Measurements from ENCODE around the gene FGR. TPM values are rescaled to one million over a fixed set of nuclear protein-coding genes. Genes with fewer than 3 reads are reported as not detected.

Gene FGR
- polyA plus RNA-seq, 1 of the 3 experiments (the other 2 are of a cell fraction), result not detected

DNA sequence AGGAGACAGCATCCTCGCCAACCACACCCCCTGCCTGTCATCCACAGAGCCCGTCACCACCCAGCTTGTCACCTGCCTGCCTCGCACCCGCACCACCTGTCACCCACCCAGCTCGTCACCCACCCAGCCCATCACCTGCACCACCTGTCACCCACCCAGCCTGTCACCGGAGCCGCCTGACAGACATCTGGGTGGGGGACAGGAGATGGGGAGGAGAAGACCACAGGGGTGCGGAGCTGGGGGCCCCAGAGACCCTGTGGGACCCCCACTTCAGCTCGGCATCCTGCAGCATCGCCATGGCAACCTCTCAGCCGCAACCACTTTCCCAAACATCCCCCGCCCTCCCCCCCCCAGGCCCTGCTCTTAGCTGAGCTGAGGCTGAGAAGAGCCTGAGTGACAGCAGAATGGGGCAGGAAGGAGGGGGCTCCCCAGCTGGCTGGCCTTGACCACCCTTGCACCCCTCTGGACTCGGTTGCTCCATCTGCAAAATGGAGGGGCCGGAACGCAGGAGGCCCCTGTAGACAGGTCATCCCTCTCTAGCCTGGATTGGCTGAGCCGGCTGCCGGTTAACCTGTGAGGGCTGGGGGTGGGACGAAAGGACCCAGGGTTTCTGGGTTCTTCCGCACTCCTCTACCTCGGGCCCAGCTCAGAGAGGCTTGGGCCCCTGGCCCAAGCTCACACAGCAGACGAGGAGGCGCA lies 42.6 kb downstream of the FGR start:
- peaks cover 0 to 2% of the 10 kb centered on the region in 2 experiments for H3K36me3 ChIP-seq (replicated peaks in 1 of 2; ENCODE audit: control insufficient read depth in 1 of 2, insufficient read depth in 2 of 2, low read length in 1 of 2)
- no peaks in the 10 kb centered on the region for H3K27me3 ChIP-seq (ENCODE audit: insufficient read depth)
- 98% methylated on average over 8 of the region's 22 CpGs for WGBS (ENCODE audit: low lambda C conversion rate)
- TF ChIP-seq, protein P1, sequence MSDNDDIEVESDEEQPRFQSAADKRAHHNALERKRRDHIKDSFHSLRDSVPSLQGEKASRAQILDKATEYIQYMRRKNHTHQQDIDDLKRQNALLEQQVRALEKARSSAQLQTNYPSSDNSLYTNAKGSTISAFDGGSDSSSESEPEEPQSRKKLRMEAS (IDR thresholded peaks at IDR 0.05; ENCODE audit: low read depth), result no peak
- TF ChIP-seq TAF1 (IDR thresholded peaks at IDR 0.05; ENCODE audit: borderline replicate concordance, low read depth, low read length), result no peak
- H3F3A ChIP-seq (replicated peaks; ENCODE audit: insufficient read depth), result no peaks in the 10 kb centered on the region
- ChIA-PET POLR2A (no interaction called here), CTCF (interaction anchor here (0.9 to 27.7 kb wide), 8 partner anchors 9 to 292 kb away, joined by 3 to 603 read pairs (median 4); no protein-coding TSS in a partner anchor)
- DNase-seq, result no peak
- no peak overlapping the region for H3K27ac ChIP-seq (ENCODE audit: low read depth in 2 of 2, low read length in 1 of 2)
- no peak overlapping the region for H3K4me3 ChIP-seq (ENCODE audit: low read depth in 2 of 2, low read length in 1 of 2)
- H3K4me1 ChIP-seq (ENCODE audit: control insufficient read depth in 1 of 2, insufficient read depth in 2 of 2, low read depth in 1 of 2, low read length in 1 of 2), result peaks cover 56 to 76% of the 10 kb centered on the region in 2 experiments
- H4K20me1 ChIP-seq (ENCODE audit: insufficient read depth), result peaks cover 72% of the 10 kb centered on the region
- no peaks in the 10 kb centered on the region for H3K9me3 ChIP-seq
- no peak overlapping the region for H2AFZ ChIP-seq (ENCODE audit: low read depth)
- H3K4me2 ChIP-seq, result no peak overlapping the region
- no peak overlapping the region for H3K9ac ChIP-seq
- H3K79me2 ChIP-seq (ENCODE audit: insufficient read depth), result peaks cover 88% of the 10 kb centered on the region
- no peaks in the 10 kb centered on the region for H3K9me2 ChIP-seq

DNA sequence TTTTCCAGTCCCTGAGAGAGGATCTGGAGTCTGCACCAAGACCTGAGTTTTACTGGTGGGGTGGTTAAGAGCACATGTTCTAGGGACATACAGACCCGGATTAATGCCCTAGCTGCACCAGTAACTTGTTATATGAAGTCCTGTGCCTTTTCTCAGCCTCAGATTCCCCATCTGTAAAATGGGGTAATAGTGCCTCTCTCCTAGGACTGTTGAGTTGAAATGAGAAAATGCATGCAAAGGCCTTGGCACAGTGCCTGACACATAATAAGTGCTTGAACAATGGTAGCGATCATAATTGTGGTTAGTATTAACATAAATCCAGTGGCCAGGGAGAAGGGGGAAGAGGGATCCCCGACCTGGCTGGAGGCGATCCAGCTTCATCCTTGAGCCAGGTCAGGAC lies 43.4 kb downstream of the FGR start:
- H3K79me2 ChIP-seq (ENCODE audit: insufficient read depth), result peaks cover 88% of the 10 kb centered on the region
- no peak for TF ChIP-seq TEAD4 (IDR thresholded peaks at IDR 0.05; ENCODE audit: borderline replicate concordance, insufficient read depth)
- no peak for TF ChIP-seq EZH2phosphoT487 (IDR thresholded peaks at IDR 0.05; ENCODE audit: borderline replicate concordance, low read depth)
- TF ChIP-seq SMC3 (IDR thresholded peaks at IDR 0.05; ENCODE audit: low read depth, low read length), result no peak
- no peak for TF ChIP-seq FOXJ3 (CRISPR knock-in tag; IDR thresholded peaks at IDR 0.05)
- TF ChIP-seq, protein P2, sequence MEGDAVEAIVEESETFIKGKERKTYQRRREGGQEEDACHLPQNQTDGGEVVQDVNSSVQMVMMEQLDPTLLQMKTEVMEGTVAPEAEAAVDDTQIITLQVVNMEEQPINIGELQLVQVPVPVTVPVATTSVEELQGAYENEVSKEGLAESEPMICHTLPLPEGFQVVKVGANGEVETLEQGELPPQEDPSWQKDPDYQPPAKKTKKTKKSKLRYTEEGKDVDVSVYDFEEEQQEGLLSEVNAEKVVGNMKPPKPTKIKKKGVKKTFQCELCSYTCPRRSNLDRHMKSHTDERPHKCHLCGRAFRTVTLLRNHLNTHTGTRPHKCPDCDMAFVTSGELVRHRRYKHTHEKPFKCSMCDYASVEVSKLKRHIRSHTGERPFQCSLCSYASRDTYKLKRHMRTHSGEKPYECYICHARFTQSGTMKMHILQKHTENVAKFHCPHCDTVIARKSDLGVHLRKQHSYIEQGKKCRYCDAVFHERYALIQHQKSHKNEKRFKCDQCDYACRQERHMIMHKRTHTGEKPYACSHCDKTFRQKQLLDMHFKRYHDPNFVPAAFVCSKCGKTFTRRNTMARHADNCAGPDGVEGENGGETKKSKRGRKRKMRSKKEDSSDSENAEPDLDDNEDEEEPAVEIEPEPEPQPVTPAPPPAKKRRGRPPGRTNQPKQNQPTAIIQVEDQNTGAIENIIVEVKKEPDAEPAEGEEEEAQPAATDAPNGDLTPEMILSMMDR (IDR thresholded peaks at IDR 0.05), result no peak
- TF ChIP-seq, protein P3, sequence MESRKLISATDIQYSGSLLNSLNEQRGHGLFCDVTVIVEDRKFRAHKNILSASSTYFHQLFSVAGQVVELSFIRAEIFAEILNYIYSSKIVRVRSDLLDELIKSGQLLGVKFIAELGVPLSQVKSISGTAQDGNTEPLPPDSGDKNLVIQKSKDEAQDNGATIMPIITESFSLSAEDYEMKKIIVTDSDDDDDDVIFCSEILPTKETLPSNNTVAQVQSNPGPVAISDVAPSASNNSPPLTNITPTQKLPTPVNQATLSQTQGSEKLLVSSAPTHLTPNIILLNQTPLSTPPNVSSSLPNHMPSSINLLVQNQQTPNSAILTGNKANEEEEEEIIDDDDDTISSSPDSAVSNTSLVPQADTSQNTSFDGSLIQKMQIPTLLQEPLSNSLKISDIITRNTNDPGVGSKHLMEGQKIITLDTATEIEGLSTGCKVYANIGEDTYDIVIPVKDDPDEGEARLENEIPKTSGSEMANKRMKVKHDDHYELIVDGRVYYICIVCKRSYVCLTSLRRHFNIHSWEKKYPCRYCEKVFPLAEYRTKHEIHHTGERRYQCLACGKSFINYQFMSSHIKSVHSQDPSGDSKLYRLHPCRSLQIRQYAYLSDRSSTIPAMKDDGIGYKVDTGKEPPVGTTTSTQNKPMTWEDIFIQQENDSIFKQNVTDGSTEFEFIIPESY (IDR thresholded peaks at IDR 0.05; ENCODE audit: borderline replicate concordance, low read depth), result no peak
- no peak for TF ChIP-seq RAD21 (IDR thresholded peaks at IDR 0.05; ENCODE audit: low read length)
- no peak for TF ChIP-seq GATA2 (CRISPR knock-in tag; IDR thresholded peaks at IDR 0.05)
- no peak for TF ChIP-seq JUND (IDR thresholded peaks at IDR 0.05)
- TF ChIP-seq, protein P4, sequence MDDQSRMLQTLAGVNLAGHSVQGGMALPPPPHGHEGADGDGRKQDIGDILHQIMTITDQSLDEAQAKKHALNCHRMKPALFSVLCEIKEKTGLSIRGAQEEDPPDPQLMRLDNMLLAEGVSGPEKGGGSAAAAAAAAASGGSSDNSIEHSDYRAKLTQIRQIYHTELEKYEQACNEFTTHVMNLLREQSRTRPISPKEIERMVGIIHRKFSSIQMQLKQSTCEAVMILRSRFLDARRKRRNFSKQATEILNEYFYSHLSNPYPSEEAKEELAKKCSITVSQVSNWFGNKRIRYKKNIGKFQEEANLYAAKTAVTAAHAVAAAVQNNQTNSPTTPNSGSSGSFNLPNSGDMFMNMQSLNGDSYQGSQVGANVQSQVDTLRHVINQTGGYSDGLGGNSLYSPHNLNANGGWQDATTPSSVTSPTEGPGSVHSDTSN (IDR thresholded peaks at IDR 0.05), result peak; percentile 21; the same call in 1 of the 2 replicates
- TF ChIP-seq MXI1 (IDR thresholded peaks at IDR 0.05; ENCODE audit: low read depth, low read length), result no peak
- TF ChIP-seq SIN3A (IDR thresholded peaks at IDR 0.05; ENCODE audit: borderline replicate concordance, low read depth, low read length), result no peak
- no peak for TF ChIP-seq TCF12 (IDR thresholded peaks at IDR 0.05)
- no peak for TF ChIP-seq CHD2 (IDR thresholded peaks at IDR 0.05; ENCODE audit: low read length, partially characterized antibody)
- peak; percentile 45; the same call in 1 of the 2 replicates for TF ChIP-seq NFIC (IDR thresholded peaks at IDR 0.05; ENCODE audit: borderline replicate concordance)
- H3K4me2 ChIP-seq, result no peak overlapping the region; the same call in 1 of the 2 replicates
- H3K9me2 ChIP-seq, result no peaks in the 10 kb centered on the region
- peaks cover 72% of the 10 kb centered on the region for H4K20me1 ChIP-seq (ENCODE audit: insufficient read depth)
- H3K27me3 ChIP-seq (ENCODE audit: insufficient read depth), result no peaks in the 10 kb centered on the region
- CTCF ChIA-PET, result interaction anchor here (0.9 to 27.7 kb wide), 9 partner anchors 8 to 291 kb away, joined by 3 to 603 read pairs (median 4); no protein-coding TSS in a partner anchor
- peaks cover 50 to 69% of the 10 kb centered on the region in 2 experiments for H3K4me1 ChIP-seq (ENCODE audit: control insufficient read depth in 1 of 2, insufficient read depth in 2 of 2, low read depth in 1 of 2, low read length in 1 of 2)
- 86% methylated on average over 2 of the region's 4 CpGs for WGBS (ENCODE audit: low lambda C conversion rate)
- H3K36me3 ChIP-seq (replicated peaks in 1 of 2; ENCODE audit: control insufficient read depth in 1 of 2, insufficient read depth in 2 of 2, low read length in 1 of 2), result peaks cover 0 to 2% of the 10 kb centered on the region in 2 experiments
- H3F3A ChIP-seq (replicated peaks; ENCODE audit: insufficient read depth), result no peaks in the 10 kb centered on the region
- no peak overlapping the region for H2AFZ ChIP-seq (ENCODE audit: low read depth)
- H3K4me3 ChIP-seq (ENCODE audit: low read depth in 2 of 2, low read length in 1 of 2), result no peak overlapping the region
- no peak for DNase-seq
- no peaks in the 10 kb centered on the region for H3K9me3 ChIP-seq
- POLR2A ChIA-PET, result no interaction called here
- H3K27ac ChIP-seq (ENCODE audit: low read depth in 2 of 2, low read length in 1 of 2), result no peak overlapping the region
- H3K9ac ChIP-seq, result no peak overlapping the region
